Bronchial epithelial cell (primary cell): ENCODE results near the gene SFRP5. TPM values are rescaled to one million over a fixed set of nuclear protein-coding genes. Genes with fewer than 3 reads are reported as not detected.

Experiments used
- DNase-seq: peaks from one replicate; pipeline ENCODE4 v3.0.0-alpha.2; 2010; ENCODE audit warnings: low read depth
- FAIRE-seq: peaks from 2 replicates; lab custom pipeline; 2011; peaks lifted over from hg19 to GRCh38; lab: Jason Lieb, UNC
- H3K27me3 ChIP-seq: 2 replicates; pipeline ENCODE4 v1.5.1; 2011; ENCODE audit warnings: low read length; ENCODE audit not compliant: control insufficient read depth, insufficient read depth
- H3K36me3 ChIP-seq: 2 replicates; pipeline ENCODE4 v1.5.1; 2011; ENCODE audit warnings: low read length; ENCODE audit not compliant: control insufficient read depth, insufficient read depth
- H3K4me3 ChIP-seq: 2 replicates; pipeline ENCODE4 v1.5.1; 2011; ENCODE audit warnings: mild to moderate bottlenecking, low read depth, low read length, control low read depth
- CTCF ChIP-seq: IDR thresholded peaks from 2 replicates; pipeline ENCODE4 v1.5.1; 2011; ENCODE audit warnings: mild to moderate bottlenecking, moderate library complexity, low read length, control low read depth, inconsistent platforms; ENCODE audit not compliant: insufficient read depth, severe bottlenecking
- total RNA-seq: library from RNA; depleted of rRNA; stranded (reverse); fragments of >200 nt; gene quantifications from 2 replicates; pipeline ENCODE4 v1.2.1, GENCODE V29; 2014

Gene SFRP5
- total RNA-seq, 1 donor from 2014 or later, result not detected

GRCh38 chr10:97785231-97785630 is 13.4 kb upstream of the SFRP5 start:
- no peak for DNase-seq
- TF ChIP-seq CTCF, result no peak
- no peak for FAIRE-seq
- Histone ChIP-seq H3K4me3 (no peak overlapping the region), H3K27me3 (peaks cover 10% of the 10 kb centered on the region), H3K36me3 (no peaks in the 10 kb centered on the region)

GRCh38 chr10:97784200-97784810 is 12.5 kb upstream of the SFRP5 start:
- peaks cover 10% of the 10 kb centered on the region for H3K27me3 ChIP-seq
- no peak for DNase-seq
- no peaks in the 10 kb centered on the region for H3K36me3 ChIP-seq
- H3K4me3 ChIP-seq, result no peak overlapping the region
- no peak for FAIRE-seq
- no peak for TF ChIP-seq CTCF

- no peak overlapping the region for H3K4me3 ChIP-seq
- no peak for TF ChIP-seq CTCF
- FAIRE-seq, result no peak
Measured at GRCh38 chr10:97782455-97783228, 10.8 kb upstream of the SFRP5 start.

GRCh38 chr10:97781618-97782331 is 10.0 kb upstream of the SFRP5 start:
- FAIRE-seq (no peak), DNase-seq (no peak)
- Histone ChIP-seq H3K27me3 (peaks cover 11% of the 10 kb centered on the region), H3K4me3 (no peak overlapping the region), H3K36me3 (no peaks in the 10 kb centered on the region)
- TF ChIP-seq CTCF, result no peak

More at GRCh38 chr10:97782455-97783228, 10.8 kb upstream of the SFRP5 start:
- H3K36me3 ChIP-seq, result no peaks in the 10 kb centered on the region
- H3K27me3 ChIP-seq, result peaks cover 10% of the 10 kb centered on the region
- peak; percentile 8 for DNase-seq

- Histone ChIP-seq H3K36me3 (no peaks in the 10 kb centered on the region), H3K27me3 (peaks cover 6% of the 10 kb centered on the region), H3K4me3 (no peak overlapping the region)
- FAIRE-seq (no peak), DNase-seq (no peak)
- TF ChIP-seq CTCF, result no peak
Measured at GRCh38 chr10:97780841-97781617, 9.2 kb upstream of the SFRP5 start.
